CD4-positive, alpha-beta T cell treated with Interleukin-17A for 1 hour (primary cell): ENCODE measurements around the gene ASGR1.
"Not testable (repeated sequence)": the region's sequence is repeated elsewhere in the genome, so short reads cannot be mapped to it uniquely, and the experiment has no call there.

Source experiments
- DNase-seq: peaks from one replicate; pipeline ENCODE4 v3.0.0-alpha.2; 2020

ASGR1 gene

DNA sequence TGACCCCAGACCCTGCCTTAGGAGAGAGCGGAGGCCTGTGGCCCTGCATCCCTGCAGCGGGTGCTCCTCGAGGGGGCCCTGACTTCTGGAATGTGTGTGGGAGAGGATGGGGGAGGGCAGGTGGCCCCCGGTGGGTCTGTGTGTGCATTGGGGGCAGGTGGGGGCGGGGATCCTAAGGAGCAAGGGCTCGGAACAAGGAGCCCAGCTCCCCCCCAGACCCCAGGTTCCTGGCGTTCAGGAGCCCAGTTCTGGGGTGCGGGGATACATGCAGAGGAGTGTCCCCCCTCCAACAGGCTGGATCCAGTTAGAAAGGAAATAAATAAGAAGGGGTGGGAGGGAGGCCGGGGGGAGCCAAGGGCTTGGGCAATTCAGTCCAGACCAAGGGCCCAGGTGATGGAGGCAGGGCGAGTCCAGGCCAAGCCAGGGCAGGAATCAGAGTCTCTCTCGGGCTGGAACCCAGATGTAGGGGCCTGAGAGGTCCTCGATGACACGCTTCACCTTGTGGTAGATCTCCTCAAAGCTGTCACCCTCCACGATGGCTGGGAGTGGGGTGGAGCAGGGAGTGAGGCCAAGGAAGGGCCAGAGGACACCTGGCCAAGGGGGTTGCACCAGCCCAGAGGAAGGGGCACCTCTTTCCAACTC, 11.2 kb upstream of the ASGR1 start:
- DNase-seq: no peak

- DNase-seq: no peak
These were observed 7.1 kb upstream of the ASGR1 start for GRCh38 chr17:7186241-7186640.

- no peak for DNase-seq
These were observed 5.5 kb upstream of the ASGR1 start for GRCh38 chr17:7184647-7185046.

DNA sequence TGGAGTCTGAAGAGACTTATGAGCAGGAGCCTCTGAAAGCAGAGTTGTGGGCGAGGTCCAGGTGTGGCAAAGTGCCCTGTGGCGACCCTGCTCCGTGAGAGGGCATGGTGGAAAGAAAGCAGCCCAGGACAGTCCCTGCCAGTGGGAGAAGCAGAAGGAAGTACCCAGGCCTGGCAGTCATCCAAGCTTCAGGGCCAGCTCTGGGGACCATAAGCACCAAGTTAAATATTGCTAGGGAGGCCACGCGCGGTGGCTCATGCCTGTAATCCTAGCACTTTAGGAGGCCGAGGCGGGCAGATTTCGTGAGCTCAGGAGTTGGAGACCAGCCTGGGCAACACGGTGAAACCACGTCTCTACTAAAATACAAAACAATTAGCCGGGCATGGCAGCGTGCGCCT, 4.9 kb upstream of the ASGR1 start:
- no peak for DNase-seq

DNA sequence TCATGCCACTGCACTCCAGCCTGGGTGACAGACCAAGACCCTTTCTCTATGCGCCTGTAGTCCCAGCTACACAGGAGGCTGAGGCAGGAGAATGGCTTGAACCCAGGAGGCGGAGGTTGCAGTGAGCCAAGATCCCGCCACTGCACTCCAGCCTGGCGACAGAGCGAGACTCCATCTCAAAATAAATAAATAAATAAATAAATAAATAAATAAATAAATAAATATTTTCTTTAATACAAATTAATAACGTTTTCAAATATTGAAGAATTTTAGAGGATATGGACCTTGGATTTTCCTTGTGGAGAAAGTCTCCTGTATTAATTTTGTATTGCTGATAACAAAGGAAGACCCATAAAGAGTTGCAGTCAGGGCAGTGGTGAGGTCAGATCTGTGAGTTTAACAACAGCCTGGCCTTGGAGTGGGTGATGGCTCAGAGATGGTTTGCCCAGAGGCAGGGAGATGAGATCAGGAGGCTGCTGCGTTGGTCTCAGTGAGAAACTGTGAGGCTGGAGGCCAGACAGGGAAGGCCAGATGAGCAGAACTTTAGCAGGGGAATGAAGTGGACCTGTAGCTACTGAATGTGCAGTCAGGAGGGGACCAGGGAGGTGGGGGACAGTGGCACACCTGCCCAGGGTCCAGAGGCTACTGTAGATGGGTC, 4.4 kb upstream of the ASGR1 start:
- DNase-seq: no peak

DNA sequence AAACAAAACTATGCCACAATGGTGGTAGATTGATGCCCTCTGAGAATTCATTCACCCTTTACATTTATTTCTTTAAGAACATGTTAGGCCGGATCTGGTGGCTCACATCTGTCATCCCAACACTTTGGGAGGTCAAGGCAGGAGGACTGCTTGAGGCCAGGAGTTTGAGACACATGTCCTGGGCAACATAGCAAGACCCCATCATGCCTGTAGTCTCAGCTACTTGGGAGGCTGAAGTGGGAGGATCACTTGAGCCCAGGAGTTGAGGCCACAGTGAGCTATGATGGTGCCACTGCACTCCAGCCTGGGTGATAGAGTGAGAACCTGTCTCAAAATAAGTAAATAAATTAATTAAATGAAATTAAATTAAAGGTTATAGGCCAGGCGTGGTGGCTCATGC, 2.9 kb upstream of the ASGR1 start:
- DNase-seq: not testable (repeated sequence)

DNA sequence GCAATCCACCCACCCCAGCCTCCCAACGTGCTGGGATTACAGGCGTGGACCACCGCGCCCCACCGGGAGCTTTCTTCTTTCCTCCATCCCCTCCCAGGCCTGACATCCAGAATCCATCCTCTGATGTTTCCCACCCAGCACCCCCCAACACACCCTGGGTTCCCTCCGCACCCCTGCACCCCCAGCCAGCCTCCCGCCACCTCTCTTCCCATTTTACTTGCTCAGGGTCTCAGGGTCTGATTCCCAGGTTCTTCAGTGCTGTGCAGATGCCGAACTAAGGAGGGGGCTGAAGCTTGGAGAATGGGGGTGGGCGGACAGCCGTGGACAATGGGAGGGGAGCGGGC, 225 bp downstream of the ASGR1 start:
- no peak for DNase-seq

DNA sequence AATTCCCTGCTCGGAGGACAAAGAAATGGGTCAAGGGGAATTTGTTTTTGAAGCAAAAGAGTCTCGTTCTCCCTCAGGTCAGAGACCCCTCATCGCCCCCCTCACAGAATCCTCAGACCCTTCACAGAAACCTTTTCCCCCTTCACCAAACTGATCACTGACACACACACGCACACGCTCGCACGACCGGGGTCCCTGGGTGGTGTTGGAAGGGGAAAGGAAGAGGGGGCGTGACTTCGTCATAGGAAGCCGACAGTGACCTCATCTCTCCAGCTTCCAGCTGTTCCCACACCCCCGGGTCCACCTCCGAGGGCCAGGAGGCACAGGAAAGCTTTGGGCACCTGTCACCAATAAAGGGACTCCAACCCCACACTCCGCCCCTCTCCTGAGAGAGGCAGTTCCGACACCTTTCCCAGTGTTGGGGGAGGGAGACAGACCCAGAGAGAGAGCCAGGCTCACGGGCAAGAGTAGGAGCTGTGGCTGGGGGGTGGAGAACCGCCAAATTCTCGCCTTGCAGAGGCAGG, 1.2 kb downstream of the ASGR1 start:
- no peak for DNase-seq

GRCh38 chr17:7177191-7177953, 1.8 kb downstream of the ASGR1 start:
- peak; percentile 76 for DNase-seq

DNA sequence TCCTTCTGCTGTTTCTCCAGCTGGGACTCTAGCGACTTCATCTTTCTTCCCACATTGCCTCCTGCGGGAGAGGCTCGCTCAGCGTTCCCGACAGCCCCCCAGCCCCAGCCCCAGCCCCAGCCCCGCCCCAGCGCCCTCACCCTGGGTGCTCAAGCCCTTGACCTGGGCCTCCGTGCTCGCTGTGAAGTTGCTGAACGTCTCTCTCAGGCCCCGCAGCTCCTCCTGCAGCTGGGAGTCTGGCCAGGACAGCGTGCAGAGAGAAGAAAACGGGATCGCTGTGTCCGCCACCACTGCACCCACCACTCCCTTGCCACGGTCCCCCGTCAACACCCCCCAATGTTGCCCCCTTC, 2.4 kb downstream of the ASGR1 start:
- no peak for DNase-seq

GRCh38 chr17:7176107-7176840, 2.9 kb downstream of the ASGR1 start:
- DNase-seq: no peak

- no peak for DNase-seq
These were observed 3.8 kb downstream of the ASGR1 start for GRCh38 chr17:7175330-7175733.

GRCh38 chr17:7174603-7175326, 4.4 kb downstream of the ASGR1 start:
- DNase-seq: no peak

- peak; percentile 57 for DNase-seq
These were observed 5.2 kb downstream of the ASGR1 start for GRCh38 chr17:7173687-7174602.

GRCh38 chr17:7172522-7173191, 6.5 kb downstream of the ASGR1 start:
- not testable (repeated sequence) for DNase-seq

DNA sequence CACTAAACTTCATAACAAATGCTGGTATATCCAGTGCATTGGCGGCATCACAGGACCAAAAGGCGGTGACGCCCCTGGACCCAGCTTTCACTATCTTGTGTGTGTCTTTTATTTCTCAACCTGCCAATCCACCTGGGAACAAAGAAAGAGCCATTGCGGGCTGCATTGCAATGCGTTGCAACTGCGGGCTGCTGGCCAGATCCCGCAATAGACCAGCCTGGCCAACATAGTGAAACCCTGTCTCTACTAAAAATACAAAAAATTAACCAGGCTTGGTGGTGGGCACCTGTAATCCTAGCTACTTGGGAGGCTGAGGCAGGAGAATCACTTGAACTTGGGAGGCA, 9.6 kb downstream of the ASGR1 start:
- DNase-seq: not testable (repeated sequence)

DNA sequence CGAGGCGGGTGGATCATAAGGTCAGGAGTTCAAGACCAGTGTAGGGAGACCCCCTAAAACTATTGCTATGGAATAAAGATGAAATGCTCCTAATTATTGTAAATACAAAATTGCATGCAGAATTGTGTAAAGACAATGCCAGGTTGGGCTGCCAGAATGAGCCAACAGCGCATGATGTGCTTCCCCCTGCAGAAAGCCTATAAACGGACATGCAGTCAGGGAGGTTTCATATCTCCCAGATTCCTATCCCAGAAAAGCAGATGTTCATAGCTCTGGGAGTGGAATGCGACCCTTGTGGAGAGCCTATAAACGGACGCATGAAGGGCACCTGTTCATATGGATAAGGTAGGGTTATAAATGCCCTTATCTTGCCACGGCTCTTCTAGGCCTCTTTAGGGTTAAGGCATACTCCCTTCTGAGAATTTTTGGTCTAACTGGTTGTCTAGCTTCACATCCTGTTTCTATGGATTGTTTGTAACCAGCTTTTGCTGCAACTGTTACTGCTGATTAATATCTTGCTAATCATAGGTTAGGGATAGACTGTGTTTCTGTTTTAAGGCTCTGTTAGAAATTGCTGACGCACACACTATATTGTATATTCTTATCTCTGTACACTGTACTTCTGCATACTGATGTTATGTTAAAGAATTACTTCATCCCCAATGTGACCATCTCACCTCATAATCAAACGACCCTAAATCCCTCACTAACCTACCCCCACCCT, 10.2 kb downstream of the ASGR1 start:
- DNase-seq: not testable (repeated sequence)

DNA sequence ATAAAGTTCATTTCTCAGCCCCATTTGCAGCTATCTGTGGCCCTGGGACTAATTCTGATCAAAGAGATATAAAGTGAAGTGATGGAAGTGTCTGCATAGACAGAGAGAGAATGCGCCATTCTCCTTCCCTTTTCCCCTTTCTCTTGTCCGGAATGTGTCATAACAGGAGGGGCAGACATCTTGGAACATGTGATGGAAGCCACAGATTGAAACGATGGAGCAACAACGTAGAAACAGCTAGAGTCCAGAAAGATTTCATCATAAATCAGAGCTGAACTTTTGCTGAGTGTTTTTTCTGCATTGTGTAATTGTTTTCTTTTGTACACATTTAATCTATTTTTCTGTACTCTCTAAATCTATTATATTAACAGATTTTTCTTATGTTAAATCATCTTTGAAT, 11.3 kb downstream of the ASGR1 start:
- no peak for DNase-seq

- DNase-seq: no peak
These were observed 12.3 kb downstream of the ASGR1 start for GRCh38 chr17:7166873-7167272.

GRCh38 chr17:7159571-7159970, 19.6 kb downstream of the ASGR1 start:
- not testable (repeated sequence) for DNase-seq
